NCI-H774 (cell line): ENCODE data around the gene AFF3.
"Not testable (repeated sequence)": the region's sequence is repeated elsewhere in the genome, so short reads cannot be mapped to it uniquely, and the experiment has no call there.

Experiments used
- DNase-seq: peaks from one replicate; lab custom pipeline; 2025; lab: John Stamatoyannopoulos, UW

Gene AFF3

GRCh38 chr2:99550368-99550767 is 592.0 kb downstream of the AFF3 start:
- no peak for DNase-seq

- no peak for DNase-seq
Observed at GRCh38 chr2:99545604-99546003, 596.8 kb downstream of the AFF3 start.

- no peak for DNase-seq
Observed at GRCh38 chr2:99545066-99545465, 597.3 kb downstream of the AFF3 start.

- no peak for DNase-seq
Observed at GRCh38 chr2:99544608-99545007, 597.8 kb downstream of the AFF3 start.

- DNase-seq = no peak
Observed at GRCh38 chr2:99543247-99543646, 599.1 kb downstream of the AFF3 start.

- DNase-seq = no peak
Observed at GRCh38 chr2:99537910-99538485, 604.4 kb downstream of the AFF3 start.

GRCh38 chr2:99524056-99524455 is 618.3 kb downstream of the AFF3 start:
- no peak for DNase-seq

- no peak for DNase-seq
Observed at GRCh38 chr2:99522157-99522556, 620.2 kb downstream of the AFF3 start.

GRCh38 chr2:99520813-99521212 is 621.6 kb downstream of the AFF3 start:
- DNase-seq = no peak

- no peak for DNase-seq
Observed at GRCh38 chr2:99520195-99520594, 622.2 kb downstream of the AFF3 start.

GRCh38 chr2:99514357-99514756 is 628.0 kb downstream of the AFF3 start:
- DNase-seq = no peak

GRCh38 chr2:99512181-99512591 is 630.2 kb downstream of the AFF3 start:
- no peak for DNase-seq

GRCh38 chr2:99509387-99509786 is 633.0 kb downstream of the AFF3 start:
- no peak for DNase-seq

GRCh38 chr2:99507937-99508818 is 634.2 kb downstream of the AFF3 start:
- DNase-seq = peak; percentile 93

- DNase-seq = no peak
Observed at GRCh38 chr2:99504844-99505584, 637.4 kb downstream of the AFF3 start.

GRCh38 chr2:99503662-99504416 is 638.6 kb downstream of the AFF3 start:
- DNase-seq = not testable (repeated sequence)

- no peak for DNase-seq
Observed at GRCh38 chr2:99496021-99496420, 646.4 kb downstream of the AFF3 start.
